Adrenal gland (tissue), 12 donors: ENCODE data around the gene GALNTL6. TPM values are rescaled to one million over a fixed set of nuclear protein-coding genes. Genes with fewer than 3 reads are reported as not detected.

Source experiments
- DNase-seq, 7 donors: peaks; one replicate each; pipeline ENCODE4 v3.0.0-alpha.2; 2019 to 2020
- H3K27ac ChIP-seq, 5 donors: fragments of 200-600 bp; sonication (generic) in 4 of 5; 1 replicate in 3 of 5; 2 replicates in 2 of 5; pipeline versions ENCODE4 v1.5.1 to v1.8.0; 2016 to 2020; ENCODE audit warnings: mild to moderate bottlenecking in 1 of 5
- H3K27me3 ChIP-seq: fragments of 200-600 bp; 2 replicates; pipeline ENCODE4 v1.8.0; 2021
- H3K36me3 ChIP-seq, 2 donors: fragments of 200-600 bp; replicated peaks in 1 of 2; 1 replicate in 1 of 2; 2 replicates in 1 of 2; pipeline versions ENCODE4 v1.5.1 to v1.8.0; 2018 to 2022
- H3K4me1 ChIP-seq, 2 donors: fragments of 200-600 bp; replicated peaks in 1 of 2; 1 replicate in 1 of 2; 2 replicates in 1 of 2; pipeline versions ENCODE4 v1.5.1 to v1.8.0; 2018 to 2021
- H3K4me3 ChIP-seq, 4 donors: fragments of 200-600 bp; sonication (generic) in 3 of 4; one replicate each; pipeline ENCODE4 v1.5.1; 2016 to 2018
- H3K9me3 ChIP-seq, 3 donors: fragments of 200-600 bp; sonication (generic) in 1 of 3; replicated peaks in 1 of 3; 1 replicate in 2 of 3; 2 replicates in 1 of 3; pipeline versions ENCODE4 v1.5.1 to v1.8.0; 2016 to 2021
- POLR2A ChIP-seq, 2 donors: fragments of 450-650 bp; IDR thresholded peaks; one replicate each; pipeline ENCODE4 v1.6.1; 2017; ENCODE audit warnings: antibody characterized with exemption in 2 of 2, mild to moderate bottlenecking in 2 of 2, moderate library complexity in 1 of 2
- WGBS, 4 donors: extraction: QIAGEN DNeasy Blood & Tissue Kit in 2 of 4; methylation state at CpG; one replicate each; pipeline versions ENCODE4 v1.1.5 to v1.1.7; 2013 to 2017; 5-methylcytosine and 5-hydroxymethylcytosine counted together
- intact Hi-C, 2 donors: fragments of 100-400 bp; cut with DNase I; formaldehyde crosslinking; loops; one replicate each; pipeline versions ENCODE4 v1.14.1 to v1.15.0; 2022 to 2023
- polyA plus RNA-seq, 3 donors: library from polyadenylated mRNA; stranded (reverse); fragments of 200-250 nt in 2 of 3; fragments of 350-450 nt in 1 of 3; fragmentation: Illumina TruSeq in 1 of 3; extraction: RNeasy Lipid Tissue Mini Kit (QIAGEN cat#74804) in 1 of 3; gene quantifications; one replicate each; pipeline ENCODE4 v1.2.3, GENCODE V29; 2013 to 2014
- total RNA-seq, 9 donors: library from RNA; depleted of rRNA in 4 of 9; stranded (reverse); fragments of >200 nt in 4 of 9; fragments of 120-200 nt in 1 of 9; fragmentation: NEBNext Ultra II Directional in 1 of 9; extraction: Animal tissue kit (Norgen Biotek cat#: 25700) in 1 of 9; gene quantifications; one replicate each; pipeline versions ENCODE4 v1.1.0 to v1.2.4, GENCODE V29; 2013 to 2023
- TF ChIP-seq, protein P1 (sequence below), 6 experiments: fragments of 450-650 bp in 4 of 6; fragments of 200-600 bp in 2 of 6; sonication (generic) in 1 of 6; IDR thresholded peaks; 1 replicate in 5 of 6; 2 replicates in 1 of 6; pipeline versions ENCODE4 v1.5.1 to v1.8.0; 2016 to 2021; ENCODE audit warnings: antibody characterized with exemption in 6 of 6, mild to moderate bottlenecking in 2 of 6, moderate library complexity in 1 of 6
- donor health status: healthy with polysubstance abuse.
- donor health status: Bipolar disorder and iron deficiency.
- donor health status: DM: yes; HTN: yes; CAD: no.
- donor health status: DM: no; HTN: no; CAD: no.
- donor health status: DM: no; HTN: no; CAD: no.
- donor health status: DM: yes; HTN: yes; CAD: no.

The GALNTL6 gene
- total and polyA plus RNA-seq, 12 donors, result 0.10 to 0.96 (median 0.42) TPM; not detected in 1

DNA sequence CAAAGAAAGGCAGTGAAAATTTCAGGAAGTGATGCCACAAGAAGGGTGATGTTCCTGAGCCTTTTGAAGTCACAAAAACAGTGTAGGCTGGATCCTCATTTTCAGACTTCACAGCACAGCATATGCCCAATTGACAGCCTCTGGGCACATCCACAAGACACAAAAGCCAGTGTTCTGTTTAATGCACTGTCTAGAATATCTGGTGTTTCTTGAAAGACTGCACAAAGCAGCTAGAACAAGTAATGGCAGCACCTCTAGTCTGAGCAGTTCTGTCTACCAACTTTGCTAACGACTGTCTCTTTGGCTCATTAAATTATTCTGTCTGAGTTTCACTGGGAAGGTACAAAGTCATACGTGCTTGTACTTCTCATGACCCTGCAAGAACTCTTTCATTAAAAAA, 938.3 kb downstream of the GALNTL6 start:
- no peaks in the 10 kb centered on the region for H3K27me3 ChIP-seq
- H3K4me1 ChIP-seq, result no peaks in the 10 kb centered on the region
- no peak overlapping the region for H3K4me3 ChIP-seq
- TF ChIP-seq, protein P1, sequence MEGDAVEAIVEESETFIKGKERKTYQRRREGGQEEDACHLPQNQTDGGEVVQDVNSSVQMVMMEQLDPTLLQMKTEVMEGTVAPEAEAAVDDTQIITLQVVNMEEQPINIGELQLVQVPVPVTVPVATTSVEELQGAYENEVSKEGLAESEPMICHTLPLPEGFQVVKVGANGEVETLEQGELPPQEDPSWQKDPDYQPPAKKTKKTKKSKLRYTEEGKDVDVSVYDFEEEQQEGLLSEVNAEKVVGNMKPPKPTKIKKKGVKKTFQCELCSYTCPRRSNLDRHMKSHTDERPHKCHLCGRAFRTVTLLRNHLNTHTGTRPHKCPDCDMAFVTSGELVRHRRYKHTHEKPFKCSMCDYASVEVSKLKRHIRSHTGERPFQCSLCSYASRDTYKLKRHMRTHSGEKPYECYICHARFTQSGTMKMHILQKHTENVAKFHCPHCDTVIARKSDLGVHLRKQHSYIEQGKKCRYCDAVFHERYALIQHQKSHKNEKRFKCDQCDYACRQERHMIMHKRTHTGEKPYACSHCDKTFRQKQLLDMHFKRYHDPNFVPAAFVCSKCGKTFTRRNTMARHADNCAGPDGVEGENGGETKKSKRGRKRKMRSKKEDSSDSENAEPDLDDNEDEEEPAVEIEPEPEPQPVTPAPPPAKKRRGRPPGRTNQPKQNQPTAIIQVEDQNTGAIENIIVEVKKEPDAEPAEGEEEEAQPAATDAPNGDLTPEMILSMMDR (IDR thresholded peaks at IDR 0.05), result no peak
- no peak for TF ChIP-seq POLR2A (IDR thresholded peaks at IDR 0.05)
- H3K36me3 ChIP-seq, result no peaks in the 10 kb centered on the region
- H3K9me3 ChIP-seq, result no peaks in the 10 kb centered on the region
- no peak overlapping the region for H3K27ac ChIP-seq
- intact Hi-C loops, result no loop called here
- no peak for DNase-seq
- WGBS, 4 donors, result 51 to 67% (median 61%) methylated on average over 2 of the region's 2 CpGs

DNA sequence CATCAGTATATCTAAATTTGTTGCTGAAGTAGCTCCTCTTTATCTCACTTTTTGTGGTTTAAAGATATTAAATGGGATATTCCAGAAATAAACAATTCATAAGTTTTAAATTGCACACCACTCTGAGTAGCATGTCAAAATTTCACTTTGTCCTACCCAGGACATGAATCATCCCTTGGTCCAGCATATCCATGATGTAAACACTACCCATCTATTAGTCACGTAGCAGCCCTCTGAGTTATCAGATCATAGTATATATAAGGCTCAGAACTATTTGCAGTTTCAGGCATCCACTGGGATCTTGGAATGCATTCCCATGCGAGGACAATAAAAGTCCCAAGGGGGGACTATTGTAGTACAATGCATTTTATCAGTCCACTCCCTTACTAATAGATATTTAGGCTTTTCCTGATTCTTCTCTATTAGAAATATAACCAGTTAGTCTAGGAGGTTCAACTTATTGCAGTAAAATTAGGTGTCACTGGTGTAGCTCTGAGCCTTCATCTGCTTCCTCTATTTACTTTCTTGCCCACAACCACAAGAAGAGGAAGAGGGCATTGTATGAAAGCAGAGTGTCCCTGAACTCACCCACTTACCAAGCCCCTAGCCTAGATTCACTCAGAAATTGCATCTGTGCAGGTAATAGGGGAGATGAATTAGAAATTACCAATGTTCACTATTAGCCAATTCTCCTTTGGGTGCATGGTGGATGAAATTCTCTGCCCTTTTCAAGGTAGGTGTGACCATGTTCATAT, 945.6 kb downstream of the GALNTL6 start:
- intact Hi-C loops, result no loop called here
- Histone ChIP-seq H3K9me3 (no peaks in the 10 kb centered on the region), H3K4me1 (no peaks in the 10 kb centered on the region), H3K27ac (no peak overlapping the region), H3K4me3 (no peak overlapping the region), H3K36me3 (no peaks in the 10 kb centered on the region), H3K27me3 (no peaks in the 10 kb centered on the region)
- WGBS, 4 donors, result 44 to 68% (median 64%) methylated on average over 2 of the region's 2 CpGs
- no peak for TF ChIP-seq POLR2A (IDR thresholded peaks at IDR 0.05)
- TF ChIP-seq, protein P1 (IDR thresholded peaks at IDR 0.05), result no peak
- DNase-seq, result no peak

DNA sequence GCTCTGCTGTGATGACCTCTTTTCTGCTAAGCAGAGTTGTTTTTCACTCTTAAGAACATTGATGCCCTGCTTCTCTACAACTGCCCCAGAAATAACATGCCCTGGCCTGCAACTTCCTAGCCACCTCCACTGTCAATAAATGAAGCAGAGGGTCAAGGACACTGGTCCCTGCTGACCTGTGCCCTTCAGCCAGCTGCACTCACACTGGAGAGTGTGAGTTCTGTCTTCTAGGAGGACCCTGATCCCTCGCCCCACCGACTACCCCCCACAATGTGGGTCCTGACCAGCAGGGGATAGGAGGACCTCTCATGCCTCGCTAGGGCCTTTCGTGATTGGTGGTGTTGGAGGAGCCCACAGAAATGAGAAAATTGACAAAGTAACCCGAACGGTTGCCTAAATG, 947.3 kb downstream of the GALNTL6 start:
- Histone ChIP-seq H3K27ac (no peak overlapping the region), H3K9me3 (no peaks in the 10 kb centered on the region), H3K27me3 (no peaks in the 10 kb centered on the region), H3K4me1 (no peaks in the 10 kb centered on the region), H3K36me3 (no peaks in the 10 kb centered on the region), H3K4me3 (no peak overlapping the region)
- intact Hi-C loops, result no loop called here
- TF ChIP-seq, protein P1 (IDR thresholded peaks at IDR 0.05), result no peak
- no peak for TF ChIP-seq POLR2A (IDR thresholded peaks at IDR 0.05)
- 84 to 92% (median 87%) methylated on average over 6 of the region's 6 CpGs for WGBS, 4 donors
- no peak for DNase-seq

DNA sequence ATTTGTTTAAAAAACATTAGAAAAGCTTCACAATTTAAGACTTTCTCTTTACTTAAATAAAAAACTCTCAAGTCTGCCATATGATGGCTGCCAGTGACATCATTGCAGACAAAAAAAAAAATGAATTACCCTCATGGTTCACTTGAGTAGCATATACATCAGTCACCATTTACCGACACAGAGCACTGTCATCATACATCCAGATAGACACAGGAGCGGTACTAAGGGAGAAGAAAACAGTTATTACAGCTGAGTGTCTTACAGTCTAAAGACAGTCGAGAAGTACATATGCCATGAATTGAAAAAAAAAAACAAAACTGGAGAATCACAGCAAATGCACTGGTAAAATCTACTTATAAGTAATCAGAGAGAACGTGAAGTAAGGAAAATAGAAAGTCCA, 949.7 kb downstream of the GALNTL6 start:
- H3K4me1 ChIP-seq, result no peaks in the 10 kb centered on the region
- no peaks in the 10 kb centered on the region for H3K27me3 ChIP-seq
- no peak for DNase-seq
- no peak overlapping the region for H3K4me3 ChIP-seq
- 56 to 62% (median 60%) methylated on average over 4 of the region's 4 CpGs for WGBS, 4 donors
- H3K36me3 ChIP-seq, result no peaks in the 10 kb centered on the region
- TF ChIP-seq, protein P1 (IDR thresholded peaks at IDR 0.05), result no peak
- TF ChIP-seq POLR2A (IDR thresholded peaks at IDR 0.05), result no peak
- intact Hi-C loops, result no loop called here
- no peaks in the 10 kb centered on the region for H3K9me3 ChIP-seq
- H3K27ac ChIP-seq, result no peak overlapping the region
